Effector CD8-positive, alpha-beta T cell (primary cell): ENCODE measurements around the gene CDK5RAP3.
A peak's percentile ranks its signal among the peaks of the same experiment; 100 is the strongest.
"Not testable (repeated sequence)": the region's sequence is repeated elsewhere in the genome, so short reads cannot be mapped to it uniquely, and the experiment has no call there.

Experiments used
- DNase-seq: peaks from one replicate; lab custom pipeline; 2025; lab: John Stamatoyannopoulos, UW
- total RNA-seq, 4 experiments: gene quantifications; one replicate each; lab custom pipeline; 2026; lab: John Stamatoyannopoulos, UW

The CDK5RAP3 gene, protein sequence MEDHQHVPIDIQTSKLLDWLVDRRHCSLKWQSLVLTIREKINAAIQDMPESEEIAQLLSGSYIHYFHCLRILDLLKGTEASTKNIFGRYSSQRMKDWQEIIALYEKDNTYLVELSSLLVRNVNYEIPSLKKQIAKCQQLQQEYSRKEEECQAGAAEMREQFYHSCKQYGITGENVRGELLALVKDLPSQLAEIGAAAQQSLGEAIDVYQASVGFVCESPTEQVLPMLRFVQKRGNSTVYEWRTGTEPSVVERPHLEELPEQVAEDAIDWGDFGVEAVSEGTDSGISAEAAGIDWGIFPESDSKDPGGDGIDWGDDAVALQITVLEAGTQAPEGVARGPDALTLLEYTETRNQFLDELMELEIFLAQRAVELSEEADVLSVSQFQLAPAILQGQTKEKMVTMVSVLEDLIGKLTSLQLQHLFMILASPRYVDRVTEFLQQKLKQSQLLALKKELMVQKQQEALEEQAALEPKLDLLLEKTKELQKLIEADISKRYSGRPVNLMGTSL
- total RNA-seq: 29.2 to 46.5 (median 35.5) reads per million in 4 experiments

DNA sequence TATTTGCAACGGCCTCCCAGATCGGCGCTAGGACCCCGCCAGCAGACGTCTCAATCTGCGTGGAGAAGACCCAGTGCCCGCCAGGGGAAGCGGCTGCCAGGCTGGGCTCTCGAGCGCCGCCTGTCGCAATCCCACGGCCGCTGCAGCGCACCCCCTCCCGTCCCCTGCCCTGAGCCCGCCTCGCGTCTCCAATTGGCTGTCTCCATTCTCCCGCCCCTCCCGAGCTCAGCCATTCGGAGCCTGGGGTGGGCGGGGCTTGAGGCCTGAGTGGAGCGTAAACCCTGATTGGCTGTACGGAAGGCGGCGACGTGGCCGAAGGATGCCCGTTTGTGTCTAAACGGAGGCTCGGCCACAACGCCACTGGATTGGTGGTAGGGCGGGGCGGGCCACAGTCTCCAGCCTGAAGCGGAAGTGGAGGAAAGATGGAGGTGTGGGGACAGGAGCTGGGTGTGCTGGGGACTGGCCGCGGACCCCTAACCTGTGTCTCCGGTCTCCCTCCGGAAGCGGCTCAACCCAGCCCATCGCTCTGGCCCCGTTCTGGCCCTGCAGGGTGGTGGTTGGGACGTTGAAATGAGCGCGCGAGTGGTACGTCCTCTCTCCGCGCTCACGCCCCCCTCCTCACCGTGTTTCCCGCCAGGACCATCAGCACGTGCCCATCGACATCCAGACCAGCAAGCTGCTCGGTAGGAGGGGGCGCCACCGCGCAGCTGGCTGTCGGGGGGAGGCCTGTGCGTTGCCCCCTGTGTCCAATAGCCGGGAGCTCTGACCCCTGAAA, at the start of gene CDK5RAP3:
Gene CDK5RAP3 (plus strand): TSS at position 389 of the 775 bp plus-strand sequence. CDS start 34 bp downstream, at position 423.
- peak; percentile 97 for DNase-seq

DNA sequence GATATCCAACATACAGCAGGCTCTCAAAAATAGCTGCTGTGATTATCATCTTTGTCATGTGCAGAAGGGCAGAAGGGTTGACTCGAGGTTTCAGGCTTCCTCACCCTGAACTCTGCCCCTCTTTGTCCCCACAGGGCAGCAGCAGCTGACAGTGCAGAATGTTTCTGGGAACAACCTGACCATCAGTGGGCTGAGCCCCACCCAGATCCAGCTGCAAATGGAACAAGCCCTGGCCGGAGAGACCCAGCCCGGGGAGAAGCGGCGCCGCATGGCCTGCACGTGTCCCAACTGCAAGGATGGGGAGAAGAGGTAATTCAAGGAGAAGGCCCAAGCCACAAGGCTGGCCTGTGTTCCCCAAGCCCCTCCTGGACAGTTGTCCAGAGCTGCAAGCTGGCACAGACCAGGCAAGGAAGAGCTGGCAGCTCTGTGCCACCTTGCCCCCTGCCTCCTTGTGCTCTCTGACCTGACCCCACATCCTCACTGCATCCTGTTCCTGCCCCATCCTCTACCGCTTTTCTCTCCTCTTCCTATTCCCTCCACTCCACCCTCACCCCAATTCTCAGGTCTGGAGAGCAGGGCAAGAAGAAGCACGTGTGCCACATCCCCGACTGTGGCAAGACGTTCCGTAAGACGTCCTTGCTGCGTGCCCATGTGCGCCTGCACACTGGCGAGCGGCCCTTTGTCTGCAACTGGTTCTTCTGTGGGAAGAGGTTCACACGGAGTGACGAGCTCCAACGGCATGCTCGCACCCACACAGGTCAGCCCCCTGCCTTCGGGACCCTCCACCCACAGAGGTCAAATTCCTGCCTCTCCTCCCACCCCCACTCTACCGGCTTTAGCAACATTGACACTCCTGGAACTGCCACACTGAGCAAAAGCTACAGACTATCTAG, 45.9 kb upstream of the CDK5RAP3 start:
- no peak for DNase-seq

DNA sequence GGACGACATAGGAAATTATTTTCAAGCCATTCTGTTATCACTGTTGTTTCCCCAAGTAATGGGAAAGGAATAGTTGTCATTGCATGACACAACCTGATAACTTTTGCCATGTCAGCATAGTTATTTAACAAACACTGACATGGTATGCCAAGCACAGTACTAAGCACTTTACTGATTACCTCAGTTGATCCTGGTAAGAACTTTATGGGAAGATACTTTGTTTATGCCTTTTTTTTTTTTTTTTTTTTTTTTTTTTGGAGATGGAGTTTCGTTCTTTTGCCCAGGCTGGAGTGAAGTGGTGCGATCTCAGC, 45.3 kb upstream of the CDK5RAP3 start:
- DNase-seq: no peak

DNA sequence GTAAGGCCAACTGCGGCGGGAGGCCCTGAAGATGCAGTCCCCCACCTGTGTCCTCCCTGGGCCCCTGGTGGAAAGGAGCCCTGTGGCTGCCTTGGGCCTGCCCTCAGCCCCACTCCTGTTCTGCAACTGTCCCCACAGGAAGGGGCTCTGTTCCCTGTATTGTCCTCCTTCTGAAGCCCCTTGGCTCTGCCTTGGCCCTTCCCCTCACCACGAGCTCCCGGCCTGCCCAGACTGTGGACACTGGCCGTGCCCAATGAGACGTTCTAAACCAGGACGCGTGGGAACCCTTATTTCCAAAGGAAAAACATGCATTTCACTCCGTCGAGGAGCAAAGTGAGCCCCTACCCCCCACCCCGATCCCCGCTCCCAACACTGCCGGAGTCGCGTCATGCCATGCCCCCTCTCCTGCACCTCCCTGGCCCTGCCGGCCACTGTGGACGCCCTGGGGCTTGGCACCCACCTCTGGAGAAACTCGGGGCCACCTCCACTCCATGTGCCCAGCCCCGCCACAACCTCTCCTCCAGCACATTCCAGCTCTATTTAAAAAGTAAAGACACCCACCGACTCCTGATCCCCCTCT, 43.0 kb upstream of the CDK5RAP3 start:
- DNase-seq: no peak

DNA sequence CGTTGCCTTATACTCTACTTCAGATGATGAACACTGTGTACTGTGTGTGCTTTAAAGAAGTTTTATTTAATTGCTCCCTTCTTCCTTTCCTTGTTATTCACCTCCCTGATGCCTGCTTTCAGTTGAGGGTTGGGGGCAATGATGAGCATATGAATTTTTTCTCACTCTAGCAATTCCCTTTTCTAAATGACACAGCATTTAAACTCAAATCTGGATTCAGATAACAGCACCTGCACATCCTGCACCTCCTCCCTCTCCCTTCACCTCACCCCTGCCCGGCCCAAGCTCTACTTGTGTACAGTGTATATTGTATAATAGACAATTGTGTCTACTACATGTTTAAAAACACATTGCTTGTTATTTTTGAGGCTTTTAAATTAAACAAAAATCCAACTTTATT, 42.5 kb upstream of the CDK5RAP3 start:
- DNase-seq: no peak

DNA sequence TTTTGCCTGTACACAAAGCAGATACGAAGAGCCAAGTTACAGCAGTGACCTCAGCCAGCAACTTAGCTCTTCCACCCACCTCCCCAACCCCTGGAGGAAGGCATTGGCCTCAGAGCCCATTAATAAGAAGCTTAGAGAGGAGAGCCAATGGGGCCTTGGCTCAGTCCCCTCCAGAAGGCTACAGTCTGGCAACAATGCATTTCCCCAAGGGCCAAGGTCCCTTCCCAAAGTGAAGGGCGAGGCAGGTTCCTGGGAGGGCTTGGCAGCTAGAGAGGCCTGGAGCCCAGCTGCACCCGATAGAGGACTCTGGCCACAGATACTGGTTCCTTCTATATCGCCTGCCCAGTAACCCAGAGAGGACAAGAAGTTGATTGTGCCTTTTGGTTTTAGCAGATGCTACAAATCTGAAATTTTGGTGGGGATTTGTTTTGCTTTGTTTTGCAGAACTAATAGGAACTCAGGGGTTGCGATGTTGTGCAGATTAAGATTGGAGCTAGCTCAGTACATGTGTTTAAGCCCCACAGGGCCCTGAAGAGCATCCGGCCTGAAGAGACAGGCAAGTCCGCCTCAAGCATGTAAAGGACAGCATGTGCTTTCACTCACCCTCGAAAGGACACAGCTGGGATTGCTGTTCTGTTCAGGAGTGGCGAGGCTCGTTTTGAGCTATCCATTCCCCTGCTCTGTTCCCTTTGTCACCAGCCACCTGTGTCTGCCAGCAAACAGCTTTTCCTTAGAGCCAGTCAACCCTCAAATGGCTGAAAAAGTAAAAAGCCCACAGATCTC, 41.5 kb upstream of the CDK5RAP3 start:
- DNase-seq: no peak

DNA sequence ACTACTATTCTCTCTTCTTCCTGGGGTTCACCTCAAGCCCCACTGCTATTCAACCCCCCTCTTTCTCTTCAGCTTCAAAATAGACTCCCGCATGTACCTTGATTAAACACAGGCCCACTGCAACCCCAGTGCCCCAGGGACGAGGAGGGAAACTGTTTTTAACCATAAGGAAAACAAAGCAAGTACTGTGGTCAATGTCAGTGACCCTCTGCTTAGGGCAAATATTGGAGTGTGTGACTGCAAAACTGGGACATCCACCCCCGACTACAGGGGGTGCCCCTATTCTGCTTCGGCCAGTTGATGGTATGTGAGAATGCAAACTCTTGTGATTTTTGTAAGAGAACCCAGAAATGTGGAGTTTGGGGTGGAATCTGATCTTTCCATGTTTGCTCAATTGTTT, 39.1 kb upstream of the CDK5RAP3 start:
- no peak for DNase-seq

DNA sequence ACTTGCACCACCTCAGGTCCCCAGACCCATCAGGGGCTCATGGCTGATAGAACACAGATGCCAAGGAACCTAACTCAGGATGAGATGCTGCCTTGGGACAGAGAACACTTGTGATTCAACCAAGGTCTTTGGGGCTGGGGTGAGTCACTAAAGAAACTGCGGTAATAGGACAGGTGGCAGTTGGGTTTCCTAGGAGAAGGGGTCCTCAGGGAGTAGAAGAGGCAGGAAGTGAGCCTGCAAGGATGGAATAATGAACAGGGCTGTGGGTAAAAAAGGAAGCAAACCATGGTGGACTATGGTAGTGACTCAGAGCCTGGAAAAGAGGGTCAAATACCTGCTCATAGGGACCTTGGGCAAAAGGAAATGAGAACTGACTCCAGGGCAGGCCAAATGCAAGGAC, 36.1 kb upstream of the CDK5RAP3 start:
- DNase-seq: no peak

DNA sequence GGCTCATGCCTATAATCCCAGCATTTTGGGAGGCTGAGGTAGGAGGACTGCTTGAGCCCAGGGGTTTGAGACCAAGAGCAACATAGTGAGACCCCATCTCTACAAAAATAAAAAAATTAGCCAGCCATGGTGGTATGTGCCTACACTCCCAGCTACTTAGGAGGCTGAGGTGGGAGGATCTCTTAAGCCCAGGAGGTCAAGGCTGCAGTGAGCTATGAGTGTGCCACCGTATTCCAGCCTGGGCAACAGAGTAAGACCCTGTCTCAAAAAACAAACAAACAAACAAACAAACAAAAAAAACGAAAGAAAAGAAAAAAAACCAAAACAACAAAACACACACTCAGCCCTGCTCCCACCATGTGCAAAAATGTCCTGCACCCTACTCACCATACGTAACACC, 35.4 kb upstream of the CDK5RAP3 start:
- DNase-seq: not testable (repeated sequence)

DNA sequence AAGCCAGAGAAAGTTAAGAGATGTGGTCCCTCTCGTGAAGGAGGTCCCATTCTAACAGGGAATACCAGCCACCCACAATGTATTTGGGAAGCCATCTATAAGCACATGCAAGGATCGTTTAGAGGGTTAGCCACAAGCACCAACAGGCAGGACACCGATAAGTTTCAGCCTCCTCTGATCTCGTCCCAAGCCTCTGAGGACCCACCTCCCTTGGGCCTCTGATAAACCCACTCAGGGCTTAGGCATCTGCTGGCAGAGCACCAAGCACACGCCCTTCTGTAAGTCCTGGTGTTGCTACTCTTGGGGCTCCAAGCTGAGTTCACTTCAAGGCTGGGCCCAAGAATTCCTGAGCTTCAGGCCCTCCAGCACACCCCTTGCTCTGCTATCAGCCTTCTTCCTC, 35.0 kb upstream of the CDK5RAP3 start:
- DNase-seq: no peak

DNA sequence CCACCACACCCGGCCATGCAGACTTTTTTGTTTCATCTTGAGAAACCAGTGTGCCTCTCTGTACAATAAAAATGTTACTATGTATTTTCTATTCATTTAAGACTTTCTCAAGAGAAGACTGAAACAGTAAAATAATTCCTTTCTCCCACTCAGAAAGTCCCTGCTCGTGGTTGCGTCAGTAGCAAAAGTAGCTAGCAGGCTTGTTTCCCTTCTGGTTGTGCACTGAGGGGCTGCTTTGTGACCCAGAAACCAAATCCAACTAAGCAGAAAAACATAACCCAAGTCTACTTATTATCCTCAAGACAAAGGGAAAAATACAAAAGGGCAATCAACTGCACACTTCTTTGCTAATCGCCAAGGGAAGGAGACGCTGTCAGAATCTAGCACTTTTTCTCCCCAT, 33.0 kb upstream of the CDK5RAP3 start:
- DNase-seq: no peak

DNA sequence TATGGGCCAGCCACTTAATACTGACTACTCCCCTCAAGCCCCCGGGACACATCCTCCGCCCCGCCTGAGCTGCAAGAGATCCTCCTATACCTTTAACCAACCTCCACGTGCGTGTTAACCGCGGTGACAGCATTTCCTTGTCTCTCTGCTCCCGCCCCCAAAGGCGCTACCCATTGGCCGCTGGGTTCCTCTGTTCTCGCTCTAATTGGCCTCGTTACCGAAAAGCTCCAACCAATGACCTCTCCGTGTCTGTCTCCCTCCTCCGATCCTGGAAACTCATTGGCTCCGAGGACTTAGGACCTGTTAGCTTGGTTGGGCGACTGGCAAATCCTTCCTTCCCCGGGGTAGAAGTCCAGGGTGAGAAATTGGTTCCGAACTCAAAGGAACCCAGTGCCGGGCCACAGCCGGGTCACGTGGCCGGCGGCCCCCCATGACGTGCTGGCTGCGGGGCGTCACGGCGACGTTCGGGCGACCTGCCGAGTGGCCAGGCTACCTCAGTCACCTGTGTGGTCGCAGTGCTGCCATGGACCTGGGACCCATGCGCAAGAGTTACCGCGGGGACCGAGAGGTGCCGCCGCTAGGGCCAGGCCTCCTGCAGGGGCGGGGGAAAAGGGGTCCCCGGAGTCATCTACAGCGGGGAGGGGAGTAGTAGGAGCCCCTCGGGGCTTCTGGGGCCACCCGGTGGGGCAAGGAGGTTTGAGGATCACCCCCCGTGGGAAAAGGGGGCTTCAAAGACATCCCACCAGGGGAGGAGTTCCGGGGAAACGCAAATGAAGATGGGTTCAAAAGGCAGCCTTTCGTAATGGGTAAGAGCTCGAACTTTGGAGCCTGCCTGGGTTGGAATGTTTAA, 29.4 kb upstream of the CDK5RAP3 start, which contains the start of gene PNPO:
Gene PNPO (plus strand): TSS at position 326 of the 850 bp plus-strand sequence. CDS start 105 bp downstream, at position 431.
- DNase-seq: peak; percentile 87

DNA sequence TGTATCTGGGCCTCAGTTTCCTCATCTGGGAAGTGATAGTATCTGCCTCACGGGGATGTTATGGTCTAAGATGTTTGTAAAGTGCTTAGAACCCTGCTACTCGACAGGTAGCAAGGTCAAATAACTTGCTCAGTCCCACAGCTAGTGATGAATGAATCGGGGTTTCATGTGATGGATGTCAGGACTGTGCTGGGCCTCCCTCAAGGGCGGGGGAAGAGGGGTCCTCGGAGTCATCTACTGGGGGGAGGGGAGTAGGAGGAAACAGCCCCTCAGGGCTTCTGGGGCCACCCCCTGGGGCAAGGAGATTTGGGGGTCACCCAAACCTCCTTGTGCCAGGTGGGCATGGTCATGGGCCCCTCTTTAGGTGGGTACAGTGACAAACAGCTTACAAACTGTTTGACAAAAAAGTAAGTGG, 28.8 kb upstream of the CDK5RAP3 start:
- DNase-seq: no peak

DNA sequence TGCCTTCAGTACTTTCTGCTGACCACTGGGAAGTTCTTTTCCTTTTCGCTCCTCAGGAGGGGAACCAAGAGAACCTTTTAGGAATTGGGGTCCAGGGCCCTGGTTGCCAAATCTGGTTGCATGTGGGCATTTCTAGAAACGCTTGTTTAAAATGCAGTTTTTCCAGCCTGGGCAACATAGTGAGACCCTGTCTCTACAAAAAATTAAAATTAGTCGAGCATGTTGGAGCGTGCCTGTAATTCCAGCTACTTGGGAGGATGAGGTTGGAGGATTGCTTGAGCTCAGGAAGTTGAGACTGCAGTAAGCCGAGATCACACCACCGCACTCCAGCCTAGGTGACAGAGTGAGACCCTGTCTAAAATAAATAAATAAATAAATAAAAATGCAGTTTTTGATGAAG, 28.3 kb upstream of the CDK5RAP3 start:
- no peak for DNase-seq

DNA sequence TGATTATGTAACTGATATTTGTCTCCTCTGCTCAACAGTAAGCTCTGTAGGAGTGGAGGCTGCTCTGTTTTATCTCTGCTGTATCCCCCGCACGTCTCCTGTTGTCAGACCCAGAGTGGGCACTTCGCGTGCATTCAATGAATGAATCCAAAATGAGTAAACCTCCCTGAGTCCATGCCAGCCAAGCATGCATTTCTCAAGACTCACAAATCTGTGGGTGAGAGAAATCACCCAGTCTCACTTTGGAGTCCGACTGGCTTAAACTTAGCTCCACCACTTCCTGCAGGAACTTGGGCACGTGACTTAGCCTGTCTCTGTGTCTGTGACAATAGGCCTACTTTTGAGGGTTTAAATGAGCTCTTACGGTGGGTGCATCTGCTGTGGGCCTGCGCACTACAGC, 25.8 kb upstream of the CDK5RAP3 start:
- DNase-seq: no peak

DNA sequence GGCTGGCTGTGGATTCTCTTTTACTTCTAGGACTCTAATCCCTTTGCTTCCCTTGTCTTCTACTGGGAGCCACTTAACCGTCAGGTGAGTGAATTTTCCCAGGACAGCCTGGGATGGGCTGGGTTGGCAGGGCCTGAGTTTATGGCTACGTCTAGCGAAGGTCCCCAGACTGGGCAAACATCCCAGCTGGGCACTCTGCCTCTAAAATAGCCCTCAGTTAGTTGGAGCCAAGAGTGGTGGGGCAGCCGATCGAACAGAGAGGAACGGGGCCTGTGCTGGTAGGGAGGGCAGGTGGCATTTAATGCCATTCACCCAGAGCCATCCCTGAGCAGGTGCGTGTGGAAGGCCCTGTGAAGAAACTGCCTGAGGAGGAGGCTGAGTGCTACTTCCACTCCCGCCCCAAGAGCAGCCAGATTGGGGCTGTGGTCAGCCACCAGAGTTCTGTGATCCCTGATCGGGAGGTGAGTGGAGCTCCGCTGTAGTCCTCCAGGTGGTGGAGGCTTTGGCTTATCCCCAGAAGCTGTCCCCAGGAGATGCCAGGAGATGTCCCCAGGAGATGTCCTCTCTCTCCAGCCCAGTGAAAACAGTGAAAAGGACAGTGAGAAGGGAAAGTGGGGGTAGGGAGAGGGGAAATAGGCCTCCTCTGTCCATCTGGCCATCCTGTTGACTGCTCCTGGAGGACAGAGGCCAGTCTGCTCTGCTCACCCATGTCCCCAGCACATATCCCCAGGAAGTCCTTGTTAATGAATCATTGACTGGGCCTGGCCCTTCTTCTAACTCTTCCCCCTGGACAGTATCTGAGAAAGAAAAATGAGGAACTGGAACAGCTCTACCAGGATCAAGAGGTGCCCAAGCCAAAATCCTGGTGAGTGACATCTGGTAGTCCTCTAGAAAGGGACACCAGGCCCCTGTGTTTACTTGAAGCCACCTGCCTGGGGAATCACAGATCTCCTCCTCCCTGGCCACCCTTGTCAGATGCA, 25.1 kb upstream of the CDK5RAP3 start:
- DNase-seq: no peak

DNA sequence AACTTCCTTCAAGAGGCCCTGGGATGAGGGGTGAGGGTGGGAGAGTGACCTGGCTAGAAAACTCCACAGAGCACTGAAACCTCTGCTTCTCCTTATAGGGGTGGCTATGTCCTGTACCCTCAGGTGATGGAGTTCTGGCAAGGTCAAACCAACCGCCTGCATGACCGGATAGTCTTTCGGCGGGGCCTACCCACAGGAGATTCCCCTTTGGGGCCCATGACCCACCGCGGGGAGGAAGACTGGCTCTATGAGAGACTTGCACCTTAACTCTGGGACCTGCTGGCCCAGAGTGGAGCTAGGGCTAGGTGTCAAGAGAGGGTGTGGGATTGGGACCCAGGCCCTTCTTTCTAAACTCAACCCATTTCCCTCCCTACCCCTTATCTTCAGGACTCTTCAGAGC, 24.4 kb upstream of the CDK5RAP3 start:
- no peak for DNase-seq

DNA sequence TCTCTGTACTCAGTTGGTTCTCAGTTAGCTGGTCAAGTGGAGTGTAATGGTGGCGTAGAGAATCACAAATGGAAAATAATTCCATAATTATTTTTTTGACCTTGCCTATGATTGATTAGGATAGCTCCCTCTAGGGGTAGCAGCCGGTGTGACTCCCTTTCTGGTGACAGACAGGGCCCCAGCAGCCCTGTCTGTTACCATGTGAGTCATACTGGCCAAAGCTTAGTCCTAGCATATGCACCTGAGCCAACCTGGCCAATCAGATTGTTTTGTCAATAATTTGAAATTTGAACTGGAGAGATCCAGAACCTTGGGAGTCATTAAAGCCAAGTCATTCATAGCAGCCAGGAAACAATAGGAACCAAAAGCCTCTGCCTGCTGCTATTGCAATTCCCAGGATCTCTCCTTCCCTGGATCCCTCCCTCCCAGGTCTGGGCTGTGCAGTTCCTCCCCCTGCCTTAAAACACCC, 23.9 kb upstream of the CDK5RAP3 start:
- DNase-seq: peak; percentile 59
